Measurements from ENCODE around the gene IMPDH1.

Gene IMPDH1

DNA sequence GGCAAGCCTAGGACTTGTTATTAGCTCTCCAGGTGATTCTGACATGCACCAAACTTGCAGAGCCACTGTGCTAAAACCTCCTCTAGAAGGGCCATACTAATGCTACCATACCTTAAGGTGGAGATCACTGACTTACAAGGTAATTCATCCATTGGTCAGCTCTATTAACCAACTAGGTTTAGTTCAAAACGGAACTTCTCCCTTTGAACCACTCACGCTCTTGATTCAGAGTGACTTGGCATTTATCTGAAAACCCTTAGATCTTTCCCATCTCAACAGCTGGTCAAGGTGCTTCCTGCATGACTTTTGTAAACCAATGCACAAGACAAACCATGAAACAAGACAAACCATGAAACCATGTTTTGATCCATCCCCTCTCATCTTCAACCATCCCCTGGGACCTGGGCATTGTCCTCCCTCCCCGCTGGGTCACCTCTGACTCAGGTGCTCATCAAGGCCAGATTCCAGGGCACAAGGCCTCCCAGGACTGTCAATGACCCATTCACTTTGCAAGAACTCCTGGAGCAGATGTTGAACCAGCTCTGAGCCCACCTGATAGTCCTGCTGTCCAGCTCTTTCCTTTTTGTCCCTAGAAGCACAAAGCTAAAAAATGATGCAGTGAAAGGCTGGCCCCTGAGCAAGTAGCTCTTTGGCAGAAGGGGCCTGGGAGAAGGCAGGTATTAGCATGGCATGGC lies 18.8 kb downstream of the IMPDH1 start:
- TF ChIP-seq, protein P1, sequence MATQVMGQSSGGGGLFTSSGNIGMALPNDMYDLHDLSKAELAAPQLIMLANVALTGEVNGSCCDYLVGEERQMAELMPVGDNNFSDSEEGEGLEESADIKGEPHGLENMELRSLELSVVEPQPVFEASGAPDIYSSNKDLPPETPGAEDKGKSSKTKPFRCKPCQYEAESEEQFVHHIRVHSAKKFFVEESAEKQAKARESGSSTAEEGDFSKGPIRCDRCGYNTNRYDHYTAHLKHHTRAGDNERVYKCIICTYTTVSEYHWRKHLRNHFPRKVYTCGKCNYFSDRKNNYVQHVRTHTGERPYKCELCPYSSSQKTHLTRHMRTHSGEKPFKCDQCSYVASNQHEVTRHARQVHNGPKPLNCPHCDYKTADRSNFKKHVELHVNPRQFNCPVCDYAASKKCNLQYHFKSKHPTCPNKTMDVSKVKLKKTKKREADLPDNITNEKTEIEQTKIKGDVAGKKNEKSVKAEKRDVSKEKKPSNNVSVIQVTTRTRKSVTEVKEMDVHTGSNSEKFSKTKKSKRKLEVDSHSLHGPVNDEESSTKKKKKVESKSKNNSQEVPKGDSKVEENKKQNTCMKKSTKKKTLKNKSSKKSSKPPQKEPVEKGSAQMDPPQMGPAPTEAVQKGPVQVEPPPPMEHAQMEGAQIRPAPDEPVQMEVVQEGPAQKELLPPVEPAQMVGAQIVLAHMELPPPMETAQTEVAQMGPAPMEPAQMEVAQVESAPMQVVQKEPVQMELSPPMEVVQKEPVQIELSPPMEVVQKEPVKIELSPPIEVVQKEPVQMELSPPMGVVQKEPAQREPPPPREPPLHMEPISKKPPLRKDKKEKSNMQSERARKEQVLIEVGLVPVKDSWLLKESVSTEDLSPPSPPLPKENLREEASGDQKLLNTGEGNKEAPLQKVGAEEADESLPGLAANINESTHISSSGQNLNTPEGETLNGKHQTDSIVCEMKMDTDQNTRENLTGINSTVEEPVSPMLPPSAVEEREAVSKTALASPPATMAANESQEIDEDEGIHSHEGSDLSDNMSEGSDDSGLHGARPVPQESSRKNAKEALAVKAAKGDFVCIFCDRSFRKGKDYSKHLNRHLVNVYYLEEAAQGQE (IDR thresholded peaks at IDR 0.05; ENCODE audit: low read depth): no peak
- TF ChIP-seq EP300 (IDR thresholded peaks at IDR 0.05; ENCODE audit: borderline replicate concordance): no peak
- TF ChIP-seq TEAD4 (IDR thresholded peaks at IDR 0.05): no peak
- no peak for TF ChIP-seq TCF12 (IDR thresholded peaks at IDR 0.05; ENCODE audit: low read depth)
- TF ChIP-seq FOXM1 (IDR thresholded peaks at IDR 0.05; ENCODE audit: borderline replicate concordance, low read depth): no peak
- no peak for TF ChIP-seq RAD21 (IDR thresholded peaks at IDR 0.05; ENCODE audit: low read depth)
- no peak for TF ChIP-seq ZBTB7A (IDR thresholded peaks at IDR 0.05; ENCODE audit: low read depth)
- no peak for TF ChIP-seq CREB1 (IDR thresholded peaks at IDR 0.05; ENCODE audit: low read depth)
- no peak for TF ChIP-seq YY1 (IDR thresholded peaks at IDR 0.05; ENCODE audit: low read depth)
- no peak for TF ChIP-seq TAF1 (IDR thresholded peaks at IDR 0.05; ENCODE audit: low read depth)
- no peak for TF ChIP-seq EGR1 (IDR thresholded peaks at IDR 0.05)
- no peak for TF ChIP-seq NFIC (IDR thresholded peaks at IDR 0.05)
- TF ChIP-seq, protein P2, sequence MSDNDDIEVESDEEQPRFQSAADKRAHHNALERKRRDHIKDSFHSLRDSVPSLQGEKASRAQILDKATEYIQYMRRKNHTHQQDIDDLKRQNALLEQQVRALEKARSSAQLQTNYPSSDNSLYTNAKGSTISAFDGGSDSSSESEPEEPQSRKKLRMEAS (IDR thresholded peaks at IDR 0.05): no peak

DNA sequence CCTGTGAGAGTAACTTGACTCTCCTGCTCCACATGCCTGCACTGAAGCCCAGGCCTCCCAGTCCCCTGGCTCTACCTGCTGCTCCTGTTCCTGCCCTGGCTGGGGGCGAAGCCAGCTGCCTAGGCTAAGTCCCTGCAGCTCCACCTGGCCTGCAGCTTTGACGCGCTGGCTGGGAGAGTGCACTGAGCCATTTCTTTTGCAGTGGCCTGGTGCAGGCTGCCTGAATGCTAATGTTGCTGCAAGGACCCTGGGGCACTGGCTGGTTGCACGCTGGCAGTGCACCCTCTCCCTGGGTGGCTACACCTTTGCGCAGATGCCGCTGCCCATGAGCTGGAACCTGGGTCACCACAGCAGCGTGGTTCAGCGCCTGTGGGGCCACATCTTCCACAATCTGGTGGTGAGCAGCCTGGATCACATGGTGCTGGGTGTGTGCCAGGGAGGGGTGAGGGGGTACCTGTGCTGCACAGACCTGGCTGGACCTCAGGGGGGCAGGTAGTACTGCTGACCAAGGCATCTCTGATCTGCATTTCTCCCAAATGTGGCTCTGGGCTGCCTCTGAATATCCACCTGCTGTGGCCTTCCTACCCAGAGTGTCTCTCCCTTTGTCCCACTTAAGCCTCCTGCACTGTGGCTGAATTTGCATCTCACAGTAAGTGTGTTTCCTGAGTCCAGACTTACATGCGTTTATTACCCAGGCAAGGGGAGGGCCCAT lies 20.0 kb downstream of the IMPDH1 start:
- no peak for TF ChIP-seq YY1 (IDR thresholded peaks at IDR 0.05; ENCODE audit: low read depth)
- TF ChIP-seq TAF1 (IDR thresholded peaks at IDR 0.05; ENCODE audit: low read depth): no peak
- no peak for TF ChIP-seq NFIC (IDR thresholded peaks at IDR 0.05)
- TF ChIP-seq RAD21 (IDR thresholded peaks at IDR 0.05; ENCODE audit: low read depth): no peak
- TF ChIP-seq ZBTB7A (IDR thresholded peaks at IDR 0.05; ENCODE audit: low read depth): no peak
- TF ChIP-seq, protein P3, sequence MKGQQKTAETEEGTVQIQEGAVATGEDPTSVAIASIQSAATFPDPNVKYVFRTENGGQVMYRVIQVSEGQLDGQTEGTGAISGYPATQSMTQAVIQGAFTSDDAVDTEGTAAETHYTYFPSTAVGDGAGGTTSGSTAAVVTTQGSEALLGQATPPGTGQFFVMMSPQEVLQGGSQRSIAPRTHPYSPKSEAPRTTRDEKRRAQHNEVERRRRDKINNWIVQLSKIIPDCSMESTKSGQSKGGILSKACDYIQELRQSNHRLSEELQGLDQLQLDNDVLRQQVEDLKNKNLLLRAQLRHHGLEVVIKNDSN (IDR thresholded peaks at IDR 0.05): no peak
- no peak for TF ChIP-seq CEBPB (IDR thresholded peaks at IDR 0.05)
- TF ChIP-seq, protein P1 (IDR thresholded peaks at IDR 0.05; ENCODE audit: low read depth): no peak
- TF ChIP-seq CREB1 (IDR thresholded peaks at IDR 0.05; ENCODE audit: low read depth): no peak
- no peak for TF ChIP-seq EP300 (IDR thresholded peaks at IDR 0.05; ENCODE audit: borderline replicate concordance)
- TF ChIP-seq FOXM1 (IDR thresholded peaks at IDR 0.05; ENCODE audit: borderline replicate concordance, low read depth): no peak
- TF ChIP-seq, protein P2 (IDR thresholded peaks at IDR 0.05): no peak
- TF ChIP-seq TEAD4 (IDR thresholded peaks at IDR 0.05): no peak
- TF ChIP-seq EGR1 (IDR thresholded peaks at IDR 0.05): no peak
- no peak for TF ChIP-seq TCF12 (IDR thresholded peaks at IDR 0.05; ENCODE audit: low read depth)

DNA sequence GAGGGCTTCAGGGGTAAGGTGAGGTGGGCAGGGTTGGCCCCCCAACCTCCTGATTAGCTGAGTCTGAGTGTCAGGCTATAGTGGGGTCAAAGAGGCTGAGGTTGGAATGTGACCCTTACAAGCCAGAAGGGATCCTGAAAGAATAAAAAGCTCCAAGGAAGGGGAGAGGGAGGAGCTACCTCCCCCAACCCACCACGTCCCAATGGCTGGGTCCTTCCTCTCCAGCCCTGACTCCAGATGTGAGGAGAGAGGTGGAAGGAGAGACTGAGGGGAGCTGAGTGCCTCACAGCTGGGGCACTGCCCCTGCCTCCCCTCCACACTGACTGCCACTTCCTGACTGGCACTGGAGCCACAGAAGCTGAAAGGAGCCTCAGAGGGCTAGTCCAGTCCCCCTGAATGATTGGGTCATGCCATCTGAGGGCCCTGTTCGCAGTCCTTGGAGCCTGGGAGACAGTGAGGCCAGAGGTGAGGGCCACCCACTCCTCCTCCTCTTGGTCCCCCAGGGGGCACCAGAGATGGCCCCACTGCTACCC lies 20.6 kb downstream of the IMPDH1 start:
- TF ChIP-seq, protein P1 (IDR thresholded peaks at IDR 0.05; ENCODE audit: low read depth): no peak
- TF ChIP-seq YY1 (IDR thresholded peaks at IDR 0.05; ENCODE audit: low read depth): no peak
- TF ChIP-seq FOXM1 (IDR thresholded peaks at IDR 0.05; ENCODE audit: borderline replicate concordance, low read depth): no peak
- no peak for TF ChIP-seq TAF1 (IDR thresholded peaks at IDR 0.05; ENCODE audit: low read depth)
- no peak for TF ChIP-seq CEBPB (IDR thresholded peaks at IDR 0.05)
- no peak for TF ChIP-seq RAD21 (IDR thresholded peaks at IDR 0.05; ENCODE audit: low read depth)
- no peak for TF ChIP-seq EP300 (IDR thresholded peaks at IDR 0.05; ENCODE audit: borderline replicate concordance)
- no peak for TF ChIP-seq EGR1 (IDR thresholded peaks at IDR 0.05)
- no peak for TF ChIP-seq CREB1 (IDR thresholded peaks at IDR 0.05; ENCODE audit: low read depth)
- TF ChIP-seq TCF12 (IDR thresholded peaks at IDR 0.05; ENCODE audit: low read depth): no peak
- no peak for TF ChIP-seq ZBTB7A (IDR thresholded peaks at IDR 0.05; ENCODE audit: low read depth)

DNA sequence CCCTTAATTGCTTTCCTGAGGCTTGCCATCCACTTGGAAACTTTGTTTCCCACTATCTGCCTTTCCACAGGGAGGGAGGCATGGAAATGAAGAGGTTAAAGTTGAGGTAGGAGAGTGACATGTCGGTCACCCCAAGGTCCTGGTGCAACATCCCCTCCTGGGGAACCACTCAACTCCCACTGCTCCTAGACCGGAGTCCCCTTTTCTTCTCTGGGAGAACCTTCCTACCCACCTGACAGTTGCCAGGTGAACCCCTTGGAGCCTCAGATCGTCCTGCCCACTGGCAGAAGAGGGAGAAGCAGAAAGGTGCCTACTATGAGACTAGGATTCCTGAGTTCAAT lies 21.7 kb downstream of the IMPDH1 start:
- TF ChIP-seq, protein P2 (IDR thresholded peaks at IDR 0.05): no peak
- TF ChIP-seq NFIC (IDR thresholded peaks at IDR 0.05): no peak

Measured in Ishikawa (cell line).